NCI-H82 treated with DMSO at 0.1 percent for 48 hours (cell line): ENCODE measurements around the gene LRRC18.

Source experiments
- DNase-seq: peaks from one replicate; lab custom pipeline; 2025; ENCODE audit not compliant: unreplicated experiment; lab: John Stamatoyannopoulos, UW

The LRRC18 gene

DNA sequence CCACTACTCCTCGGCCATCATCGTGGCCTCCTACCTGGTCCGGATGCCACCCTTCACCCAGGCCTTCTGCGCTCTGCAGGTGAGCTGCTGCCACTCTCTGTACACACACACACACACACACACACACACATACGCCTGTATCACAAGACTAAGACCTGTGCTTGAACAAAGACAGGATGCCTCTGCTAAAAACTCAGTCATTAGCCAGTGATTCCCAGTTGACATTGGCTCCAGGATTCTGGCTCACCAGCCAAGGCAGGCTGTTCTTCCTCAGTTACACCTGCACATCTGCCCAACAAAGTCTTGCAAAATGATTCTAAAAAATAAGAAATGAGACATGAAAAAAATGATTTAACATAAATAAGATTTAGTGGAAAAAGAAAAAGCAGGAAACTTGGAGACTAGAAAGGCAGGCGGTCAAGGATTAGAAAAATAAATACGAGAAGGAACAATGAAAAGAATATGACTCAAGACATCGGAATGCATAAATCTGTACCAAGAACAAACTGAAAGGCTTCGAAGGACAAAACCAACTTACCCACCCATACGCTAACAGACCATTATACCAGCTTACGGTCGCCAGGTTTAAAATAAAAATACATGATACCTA lies 7.4 kb upstream of the LRRC18 start:
- DNase-seq: no peak

DNA sequence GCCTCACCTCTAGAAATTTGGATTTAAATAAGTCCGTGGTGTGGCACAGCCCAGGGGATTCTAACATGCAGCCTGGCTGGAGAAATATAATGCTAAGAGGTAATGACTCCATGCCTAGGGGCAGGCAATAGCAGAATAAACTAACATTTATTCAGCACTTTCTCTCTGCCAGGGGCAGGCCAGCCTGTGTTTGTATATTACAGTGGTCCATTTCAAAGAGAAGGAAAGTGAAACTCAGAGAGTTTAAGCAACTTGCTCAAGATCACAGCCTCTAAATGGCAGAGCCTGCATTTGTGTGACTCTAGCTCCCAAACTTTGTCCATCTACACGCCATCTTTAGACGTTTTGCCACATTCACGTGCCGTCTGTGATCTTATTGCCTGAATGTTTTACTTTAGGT lies 6.7 kb upstream of the LRRC18 start:
- no peak for DNase-seq

DNA sequence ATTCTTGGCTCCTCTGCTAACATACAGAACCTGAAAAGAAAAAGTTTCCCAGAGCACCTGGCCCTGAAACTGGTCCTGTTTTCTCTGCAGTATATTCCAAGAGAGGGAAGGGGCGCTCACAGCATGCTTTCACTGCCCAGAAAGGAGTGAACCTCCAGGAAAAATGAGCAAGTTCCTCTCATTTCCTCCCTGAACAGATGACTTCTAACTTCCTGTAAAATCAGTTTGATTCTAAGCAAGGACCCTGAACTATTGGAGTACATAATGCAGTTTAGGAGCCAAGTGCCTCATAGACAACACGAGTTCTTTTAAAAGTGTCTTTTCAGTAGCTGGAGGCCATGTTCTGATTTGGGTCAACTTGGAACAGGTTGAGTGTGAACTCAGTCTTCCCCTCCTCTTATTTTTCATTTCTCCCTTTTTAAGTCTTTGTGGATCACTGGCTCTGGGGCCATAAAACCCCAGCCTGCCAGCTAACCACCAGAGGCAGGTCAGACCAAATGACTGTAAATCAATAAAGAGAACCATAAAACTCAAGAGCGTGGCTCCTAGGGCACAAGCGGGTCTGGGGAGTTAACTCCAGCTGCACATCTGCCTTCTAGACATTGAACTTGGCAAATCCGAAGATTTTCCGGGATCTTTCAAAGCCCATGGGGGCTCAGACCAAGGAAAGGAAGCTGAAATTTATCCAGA lies 5.9 kb upstream of the LRRC18 start:
- no peak for DNase-seq

- no peak for DNase-seq
These were observed 4.5 kb upstream of the LRRC18 start for GRCh38 chr10:48944171-48944570.

GRCh38 chr10:48943096-48943495 lies 3.5 kb upstream of the LRRC18 start:
- no peak for DNase-seq

DNA sequence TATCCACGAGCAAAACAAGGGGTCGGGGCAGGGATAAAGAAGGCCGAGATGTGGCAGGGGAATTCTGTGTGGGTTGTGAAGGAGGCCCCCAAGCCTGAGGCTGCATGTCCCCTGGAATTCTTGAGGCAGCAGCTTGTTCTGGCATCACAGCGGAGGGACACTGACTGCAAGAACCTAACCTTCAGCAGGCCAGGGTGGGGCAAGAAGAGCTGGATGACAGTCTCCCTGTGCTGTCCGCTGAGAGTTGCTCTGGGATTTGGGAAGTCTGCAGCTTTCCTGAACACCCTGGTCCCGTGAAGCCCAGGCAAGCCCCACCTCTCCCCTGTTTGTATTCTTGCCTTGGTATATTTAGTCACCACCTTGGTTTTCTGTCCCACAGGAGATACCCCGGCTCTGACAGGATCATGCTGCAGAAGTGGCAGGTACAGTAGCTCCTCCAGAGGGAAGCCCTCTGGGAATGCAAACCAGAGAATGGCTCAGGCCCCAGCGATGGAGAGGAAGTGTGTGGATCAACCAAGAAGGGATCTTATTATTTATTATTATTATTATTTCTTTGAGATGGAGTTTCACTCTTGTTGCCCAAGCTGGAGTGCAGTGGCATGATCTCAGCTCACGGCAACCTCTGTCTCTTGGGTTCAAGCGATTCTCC lies 1.9 kb upstream of the LRRC18 start:
- DNase-seq: no peak

- no peak for DNase-seq
These were observed 1.3 kb upstream of the LRRC18 start for GRCh38 chr10:48940958-48941357.

DNA sequence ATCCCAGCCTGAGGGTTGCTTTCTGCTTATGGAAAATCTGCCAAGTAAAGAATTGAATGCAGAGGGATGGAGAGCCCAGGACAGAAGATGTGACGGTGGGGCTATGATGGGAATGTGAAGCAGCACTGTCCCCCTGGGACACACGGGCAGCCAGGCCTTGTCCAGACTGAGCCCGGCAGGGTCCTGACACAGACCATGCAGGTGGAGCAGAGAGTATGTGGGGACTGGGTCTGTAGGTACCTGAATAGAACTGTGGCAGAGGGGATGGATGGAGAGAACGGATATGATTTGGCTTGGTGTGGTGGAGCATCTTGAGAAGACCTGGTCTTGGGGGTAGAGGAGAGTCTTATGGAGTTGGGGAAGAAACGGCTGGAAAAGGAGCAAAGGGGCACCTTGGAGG lies 732 bp upstream of the LRRC18 start:
- no peak for DNase-seq

- DNase-seq: no peak
These were observed 577 bp downstream of the LRRC18 start for GRCh38 chr10:48938990-48939536.

DNA sequence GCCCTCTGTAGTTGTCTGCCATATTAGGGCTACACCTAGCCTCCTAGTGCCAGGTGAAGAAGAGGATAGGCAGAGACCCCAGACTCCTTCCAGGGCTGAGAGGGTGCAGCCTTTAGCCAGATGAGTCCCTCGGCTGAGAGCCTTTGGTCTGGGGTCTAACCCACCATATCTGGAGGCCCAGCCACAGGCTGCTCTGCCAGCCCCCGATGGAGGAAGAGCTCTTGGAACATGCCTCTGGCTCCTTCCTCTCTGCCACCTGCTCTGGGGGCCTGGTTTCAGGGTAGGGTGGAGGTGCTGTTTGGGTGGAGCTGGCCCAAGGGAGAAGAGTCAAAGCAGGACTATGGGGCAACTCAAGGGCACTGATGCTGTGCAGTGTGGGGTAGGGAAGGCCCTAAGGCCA lies 1.4 kb downstream of the LRRC18 start:
- no peak for DNase-seq

- DNase-seq: no peak
These were observed 1.8 kb downstream of the LRRC18 start for GRCh38 chr10:48937796-48938195.

- no peak for DNase-seq
These were observed 4.1 kb downstream of the LRRC18 start for GRCh38 chr10:48935577-48935976.

GRCh38 chr10:48934672-48935501 lies 4.8 kb downstream of the LRRC18 start:
- no peak for DNase-seq

- no peak for DNase-seq
These were observed 6.6 kb downstream of the LRRC18 start for GRCh38 chr10:48932831-48933664.

- DNase-seq: no peak
These were observed 8.5 kb downstream of the LRRC18 start for GRCh38 chr10:48931188-48931587.

- DNase-seq: no peak
These were observed 10.1 kb downstream of the LRRC18 start for GRCh38 chr10:48929413-48929990.

DNA sequence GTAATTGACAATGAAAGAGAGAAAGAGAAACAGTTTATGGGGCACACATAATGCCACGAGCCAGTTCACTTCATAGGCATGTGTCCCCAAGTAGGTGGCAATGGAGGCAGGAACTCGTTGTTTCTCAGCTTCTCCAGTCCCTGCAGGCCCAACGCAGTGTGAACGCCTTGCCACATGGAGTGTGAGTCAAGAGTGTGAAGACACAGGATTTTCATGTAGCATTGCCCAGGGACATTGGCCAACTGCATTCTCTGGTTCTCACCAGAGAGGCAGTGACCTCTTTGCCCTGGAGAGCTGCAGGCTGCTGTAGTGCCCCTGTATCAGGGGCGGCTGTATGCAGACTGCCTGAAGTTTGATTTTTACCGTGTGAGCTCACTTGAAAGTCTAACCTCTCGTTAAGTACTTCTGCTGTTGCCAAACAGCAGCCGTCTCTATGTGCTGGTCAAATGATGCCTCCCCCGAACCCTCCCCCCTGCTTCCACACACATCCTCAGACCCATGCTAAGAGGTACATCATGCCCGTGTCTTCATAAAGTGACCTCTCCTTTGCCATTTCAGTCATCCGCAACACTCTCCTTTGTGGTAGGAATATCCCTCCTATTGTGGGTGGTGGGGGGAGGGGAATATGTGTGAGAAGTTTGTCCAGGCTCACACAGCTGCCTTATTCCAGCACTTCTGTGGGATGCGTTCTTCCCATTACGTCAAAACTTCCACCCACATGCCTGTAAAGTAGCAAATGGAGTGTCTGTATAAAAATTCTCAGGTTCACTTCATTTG lies 12.7 kb downstream of the LRRC18 start:
- DNase-seq: no peak

- DNase-seq: no peak
These were observed 13.4 kb downstream of the LRRC18 start for GRCh38 chr10:48926255-48926654.

DNA sequence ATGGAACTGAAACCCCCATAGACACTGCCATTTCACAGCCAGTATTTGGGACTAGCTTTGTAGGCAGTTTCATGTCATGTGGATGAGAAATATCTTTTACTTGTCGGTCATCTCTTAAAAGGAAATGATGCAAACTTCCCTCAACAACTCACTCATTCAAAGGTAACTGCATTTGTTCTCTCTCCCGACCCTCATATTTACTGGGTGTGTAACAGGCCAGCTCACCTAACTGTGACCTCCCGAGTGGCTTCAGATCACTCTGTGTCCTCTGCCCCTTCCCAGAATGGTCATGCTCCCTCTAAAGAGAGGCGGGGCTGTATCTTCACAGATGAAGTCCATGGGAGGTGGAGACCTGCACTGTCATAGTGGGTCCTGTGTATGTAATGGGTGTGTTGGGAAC lies 14.7 kb downstream of the LRRC18 start:
- no peak for DNase-seq
